ENCODE results near the gene STMP1. TPM values are rescaled to one million over a fixed set of nuclear protein-coding genes. Genes with fewer than 3 reads are reported as not detected.

The STMP1 gene
- total and polyA plus RNA-seq, 2 of the 13 experiments (the other 11 are each of a cell fraction or from before 2014, with no cell fraction given) = 7.2 to 16.2 TPM

- TF ChIP-seq ZXDC (CRISPR knock-in tag; IDR thresholded peaks at IDR 0.05) (peak; percentile 97), PTBP1 (IDR thresholded peaks at IDR 0.05; ENCODE audit: low read depth, low read length, poor library complexity, severe bottlenecking) (no peak), SSRP1 (CRISPR knock-in tag; IDR thresholded peaks at IDR 0.05) (no peak), HMGXB3 (CRISPR knock-in tag; IDR thresholded peaks at IDR 0.05; ENCODE audit: borderline replicate concordance) (peak; percentile 40; the same call in 1 of the 2 replicates), CBX1 (IDR thresholded peaks at IDR 0.05; ENCODE audit: low read depth) (peak; percentile 44), SUZ12 (IDR thresholded peaks at IDR 0.05; ENCODE audit: low read depth, low read length) (no peak), ZKSCAN5 (CRISPR knock-in tag; IDR thresholded peaks at IDR 0.05) (no peak), HNF4A (CRISPR knock-in tag; IDR thresholded peaks at IDR 0.05) (peak; percentile 45; the same call in 1 of the 2 replicates), GFI1 (CRISPR knock-in tag; IDR thresholded peaks at IDR 0.05; ENCODE audit: borderline replicate concordance) (peak; percentile 83; the same call in 1 of the 2 replicates), EED (CRISPR knock-in tag; IDR thresholded peaks at IDR 0.05) (peak; percentile 93), NCOR1 (IDR thresholded peaks at IDR 0.05; ENCODE audit: borderline replicate concordance, low read length) (no peak), SAFB2 (CRISPR knock-in tag; IDR thresholded peaks at IDR 0.05; ENCODE audit: borderline replicate concordance, low read depth) (peak; percentile 91; the same call in 1 of the 2 replicates), SOX13 (IDR thresholded peaks at IDR 0.05) (no peak), SOX13 (CRISPR knock-in tag; conservative IDR thresholded peaks at IDR 0.05 in 1 of 2, IDR thresholded peaks at IDR 0.05 in 1 of 2) (peak in 1 of 2 experiments; percentile 46; a peak in 1 of 4 replicates), MLLT10 (CRISPR knock-in tag; IDR thresholded peaks at IDR 0.05) (no peak), ZNF354B (CRISPR knock-in tag; IDR thresholded peaks at IDR 0.05) (0 out of 2 replicates have a peak, but pooled peaks have one; percentile 41)
- TF ChIP-seq, protein P1, sequence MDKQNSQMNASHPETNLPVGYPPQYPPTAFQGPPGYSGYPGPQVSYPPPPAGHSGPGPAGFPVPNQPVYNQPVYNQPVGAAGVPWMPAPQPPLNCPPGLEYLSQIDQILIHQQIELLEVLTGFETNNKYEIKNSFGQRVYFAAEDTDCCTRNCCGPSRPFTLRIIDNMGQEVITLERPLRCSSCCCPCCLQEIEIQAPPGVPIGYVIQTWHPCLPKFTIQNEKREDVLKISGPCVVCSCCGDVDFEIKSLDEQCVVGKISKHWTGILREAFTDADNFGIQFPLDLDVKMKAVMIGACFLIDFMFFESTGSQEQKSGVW (CRISPR knock-in tag; IDR thresholded peaks at IDR 0.05; ENCODE audit: borderline replicate concordance) = no peak
- TF ChIP-seq, protein P2, sequence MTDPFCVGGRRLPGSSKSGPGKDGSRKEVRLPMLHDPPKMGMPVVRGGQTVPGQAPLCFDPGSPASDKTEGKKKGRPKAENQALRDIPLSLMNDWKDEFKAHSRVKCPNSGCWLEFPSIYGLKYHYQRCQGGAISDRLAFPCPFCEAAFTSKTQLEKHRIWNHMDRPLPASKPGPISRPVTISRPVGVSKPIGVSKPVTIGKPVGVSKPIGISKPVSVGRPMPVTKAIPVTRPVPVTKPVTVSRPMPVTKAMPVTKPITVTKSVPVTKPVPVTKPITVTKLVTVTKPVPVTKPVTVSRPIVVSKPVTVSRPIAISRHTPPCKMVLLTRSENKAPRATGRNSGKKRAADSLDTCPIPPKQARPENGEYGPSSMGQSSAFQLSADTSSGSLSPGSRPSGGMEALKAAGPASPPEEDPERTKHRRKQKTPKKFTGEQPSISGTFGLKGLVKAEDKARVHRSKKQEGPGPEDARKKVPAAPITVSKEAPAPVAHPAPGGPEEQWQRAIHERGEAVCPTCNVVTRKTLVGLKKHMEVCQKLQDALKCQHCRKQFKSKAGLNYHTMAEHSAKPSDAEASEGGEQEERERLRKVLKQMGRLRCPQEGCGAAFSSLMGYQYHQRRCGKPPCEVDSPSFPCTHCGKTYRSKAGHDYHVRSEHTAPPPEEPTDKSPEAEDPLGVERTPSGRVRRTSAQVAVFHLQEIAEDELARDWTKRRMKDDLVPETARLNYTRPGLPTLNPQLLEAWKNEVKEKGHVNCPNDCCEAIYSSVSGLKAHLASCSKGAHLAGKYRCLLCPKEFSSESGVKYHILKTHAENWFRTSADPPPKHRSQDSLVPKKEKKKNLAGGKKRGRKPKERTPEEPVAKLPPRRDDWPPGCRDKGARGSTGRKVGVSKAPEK (CRISPR knock-in tag; IDR thresholded peaks at IDR 0.05; ENCODE audit: borderline replicate concordance) = 0 out of 2 replicates have a peak, but pooled peaks have one; percentile 30
These were observed at the start of gene STMP1 (continued) for GRCh38 chr7:135662373-135663114.

Measured in HepG2 (cell line).